Muscle layer of duodenum (tissue), 2 donors: ENCODE results near the gene SAMM50.
"Not testable (repeated sequence)": the region's sequence is repeated elsewhere in the genome, so short reads cannot be mapped to it uniquely, and the experiment has no call there.

Experiments
- H3K27ac ChIP-seq: one replicate; pipeline ENCODE4 v1.7.0; 2013; ENCODE audit warnings: mild to moderate bottlenecking, low read length
- H3K27me3 ChIP-seq: one replicate; pipeline ENCODE4 v1.7.0; 2013; ENCODE audit warnings: low read depth, mild to moderate bottlenecking, control low read depth, low read length
- H3K36me3 ChIP-seq, 2 donors: one replicate each; pipeline ENCODE4 v1.7.0; 2013; ENCODE audit warnings: low read length in 2 of 2, control low read depth in 1 of 2, mild to moderate bottlenecking in 1 of 2; ENCODE audit not compliant: insufficient read depth in 2 of 2, control insufficient read depth in 1 of 2
- H3K4me1 ChIP-seq, 2 donors: one replicate each; pipeline ENCODE4 v1.7.0; 2013; ENCODE audit warnings: low read length in 2 of 2, mild to moderate bottlenecking in 2 of 2, control low read depth in 1 of 2, moderate library complexity in 1 of 2; ENCODE audit not compliant: insufficient read depth in 2 of 2, control insufficient read depth in 1 of 2
- H3K4me3 ChIP-seq, 2 donors: one replicate each; pipeline ENCODE4 v1.7.0; 2013; ENCODE audit warnings: low read length in 2 of 2, low read depth in 1 of 2, mild to moderate bottlenecking in 1 of 2
- H3K9me3 ChIP-seq, 2 donors: one replicate each; pipeline ENCODE4 v1.7.0; 2013; ENCODE audit warnings: low read length in 2 of 2, control low read depth in 1 of 2, mild to moderate bottlenecking in 1 of 2; ENCODE audit not compliant: control insufficient read depth in 1 of 2
- donor health status: healthy.

The SAMM50 gene

GRCh38 chr22:44012162-44012561, 56.9 kb downstream of the SAMM50 start:
- no peaks in the 10 kb centered on the region for H3K9me3 ChIP-seq
- H3K27me3 ChIP-seq = no peaks in the 10 kb centered on the region
- no peak overlapping the region for H3K27ac ChIP-seq
- no peaks in the 10 kb centered on the region for H3K36me3 ChIP-seq
- no peak overlapping the region for H3K4me3 ChIP-seq
- no peaks in the 10 kb centered on the region for H3K4me1 ChIP-seq

- H3K4me3 ChIP-seq = no peak overlapping the region
- H3K36me3 ChIP-seq = no peaks in the 10 kb centered on the region
- H3K4me1 ChIP-seq = no peaks in the 10 kb centered on the region
- no peak overlapping the region for H3K27ac ChIP-seq
- H3K27me3 ChIP-seq = no peaks in the 10 kb centered on the region
- H3K9me3 ChIP-seq = no peaks in the 10 kb centered on the region
These were observed 57.3 kb downstream of the SAMM50 start for GRCh38 chr22:44012591-44012990.

- Histone ChIP-seq H3K9me3 (no peaks in the 10 kb centered on the region), H3K27ac (no peak overlapping the region), H3K27me3 (no peaks in the 10 kb centered on the region), H3K4me3 (no peak overlapping the region), H3K4me1 (no peaks in the 10 kb centered on the region), H3K36me3 (no peaks in the 10 kb centered on the region)
These were observed 59.0 kb downstream of the SAMM50 start for GRCh38 chr22:44014241-44014640.

GRCh38 chr22:44016586-44016985, 61.3 kb downstream of the SAMM50 start:
- H3K27me3 ChIP-seq, H3K27ac ChIP-seq, H3K4me3 ChIP-seq, H3K36me3 ChIP-seq, H3K4me1 ChIP-seq, H3K9me3 ChIP-seq: not testable (repeated sequence)

- Histone ChIP-seq H3K4me3 (no peak overlapping the region), H3K27ac (no peak overlapping the region), H3K4me1 (no peaks in the 10 kb centered on the region), H3K36me3 (no peaks in the 10 kb centered on the region), H3K9me3 (no peaks in the 10 kb centered on the region), H3K27me3 (no peaks in the 10 kb centered on the region)
These were observed 63.4 kb downstream of the SAMM50 start for GRCh38 chr22:44018594-44018993.

GRCh38 chr22:44019416-44019815, 64.2 kb downstream of the SAMM50 start:
- H3K36me3 ChIP-seq = no peaks in the 10 kb centered on the region
- H3K27ac ChIP-seq = no peak overlapping the region
- no peak overlapping the region for H3K4me3 ChIP-seq
- H3K27me3 ChIP-seq = no peaks in the 10 kb centered on the region
- no peaks in the 10 kb centered on the region for H3K4me1 ChIP-seq
- no peaks in the 10 kb centered on the region for H3K9me3 ChIP-seq

- H3K4me1 ChIP-seq = peaks cover 0 to 3% of the 10 kb centered on the region in 2 donors
- no peak overlapping the region for H3K27ac ChIP-seq
- no peak overlapping the region for H3K4me3 ChIP-seq
- no peaks in the 10 kb centered on the region for H3K27me3 ChIP-seq
- no peaks in the 10 kb centered on the region for H3K9me3 ChIP-seq
- H3K36me3 ChIP-seq = no peaks in the 10 kb centered on the region
These were observed 64.6 kb downstream of the SAMM50 start for GRCh38 chr22:44019846-44020245.

- H3K4me3 ChIP-seq = no peak overlapping the region
- H3K36me3 ChIP-seq = no peaks in the 10 kb centered on the region
- H3K27me3 ChIP-seq = no peaks in the 10 kb centered on the region
- H3K4me1 ChIP-seq = peaks cover 0 to 8% of the 10 kb centered on the region in 2 donors
- H3K9me3 ChIP-seq = no peaks in the 10 kb centered on the region
- no peak overlapping the region for H3K27ac ChIP-seq
These were observed 65.7 kb downstream of the SAMM50 start for GRCh38 chr22:44020981-44021380.

- H3K4me3 ChIP-seq = peak overlapping the region; percentile 63 to 64
- H3K4me1 ChIP-seq = peaks cover 0 to 13% of the 10 kb centered on the region in 2 donors
- no peaks in the 10 kb centered on the region for H3K9me3 ChIP-seq
These were observed 68.4 kb downstream of the SAMM50 start for GRCh38 chr22:44023404-44024287.

GRCh38 chr22:44024288-44024921, 69.2 kb downstream of the SAMM50 start, which contains the start of gene PARVB:
Gene PARVB (plus strand): TSS chr22:44024302. CDS start chr22:44024340, 38 bp downstream.
- H3K4me3 ChIP-seq = peak within 1 kb of the TSS; percentile 63 to 64
- peak within 1 kb of the TSS; percentile 82 for H3K27ac ChIP-seq
- no peaks in the 10 kb centered on the region for H3K27me3 ChIP-seq
- H3K9me3 ChIP-seq = no peaks in the 10 kb centered on the region
- H3K4me1 ChIP-seq = peaks cover 0 to 13% of the 10 kb centered on the region in 2 donors
- H3K36me3 ChIP-seq = no peaks in the 10 kb centered on the region

More at GRCh38 chr22:44023404-44024287, 68.4 kb downstream of the SAMM50 start:
- no peaks in the 10 kb centered on the region for H3K36me3 ChIP-seq
- no peak overlapping the region for H3K27ac ChIP-seq
- no peaks in the 10 kb centered on the region for H3K27me3 ChIP-seq

- Histone ChIP-seq H3K4me1 (peaks cover 0 to 13% of the 10 kb centered on the region in 2 donors), H3K27ac (peak overlapping the region; percentile 82), H3K4me3 (peak overlapping the region; percentile 48 to 64), H3K27me3 (no peaks in the 10 kb centered on the region), H3K9me3 (no peaks in the 10 kb centered on the region), H3K36me3 (no peaks in the 10 kb centered on the region)
These were observed 70.2 kb downstream of the SAMM50 start for GRCh38 chr22:44025171-44026065.
